HG02885 (cell line): ENCODE results near the gene COCH.
"Not testable (repeated sequence)": the region's sequence is repeated elsewhere in the genome, so short reads cannot be mapped to it uniquely, and the experiment has no call there.

Experiments
- ATAC-seq: cut with Tn5 transposase; IDR thresholded peaks from one replicate; pipeline ENCODE4 v1.9.1; 2021; ENCODE audit warnings: mild to moderate bottlenecking; ENCODE audit not compliant: unreplicated experiment, poor library complexity

Gene COCH

GRCh38 chr14:30874999-30875787, 834 bp downstream of the COCH start:
- ATAC-seq, result peak; percentile 34

DNA sequence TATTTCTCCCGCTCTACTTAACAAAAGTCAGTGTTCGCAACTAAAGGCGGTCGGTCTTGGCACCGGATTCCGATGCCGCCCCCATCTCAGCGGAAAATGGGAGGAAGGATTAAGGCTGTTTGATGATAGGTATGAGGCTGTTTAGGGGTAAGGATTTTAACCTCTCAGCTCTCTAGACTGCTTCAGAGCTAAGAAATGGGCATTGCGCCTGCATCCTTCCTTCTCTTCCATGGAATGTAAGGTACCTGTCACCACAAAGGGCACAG, 1.4 kb downstream of the COCH start:
- ATAC-seq, result no peak

DNA sequence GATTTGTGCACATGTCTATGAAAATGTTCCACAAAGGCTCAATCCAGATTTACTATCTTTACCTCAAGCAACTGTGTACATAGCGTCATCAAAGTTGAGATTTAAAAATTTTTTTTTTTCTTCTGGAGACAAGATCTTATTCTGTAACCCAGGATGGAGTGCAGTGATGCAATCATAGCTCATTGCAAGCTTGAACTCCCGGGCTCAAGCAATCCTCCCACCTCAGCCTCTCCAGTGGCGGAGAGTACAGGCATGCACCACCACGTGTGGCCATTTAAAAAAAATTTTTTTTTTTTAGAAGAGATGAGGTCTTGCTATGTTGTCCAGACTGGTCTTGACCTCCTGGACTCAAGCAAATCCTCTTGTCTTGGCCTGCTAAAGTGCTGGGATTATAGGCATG, 2.3 kb downstream of the COCH start:
- ATAC-seq, result no peak

GRCh38 chr14:30882431-30882830, 8.1 kb downstream of the COCH start:
- no peak for ATAC-seq

GRCh38 chr14:30883508-30884294, 9.3 kb downstream of the COCH start:
- ATAC-seq, result no peak

DNA sequence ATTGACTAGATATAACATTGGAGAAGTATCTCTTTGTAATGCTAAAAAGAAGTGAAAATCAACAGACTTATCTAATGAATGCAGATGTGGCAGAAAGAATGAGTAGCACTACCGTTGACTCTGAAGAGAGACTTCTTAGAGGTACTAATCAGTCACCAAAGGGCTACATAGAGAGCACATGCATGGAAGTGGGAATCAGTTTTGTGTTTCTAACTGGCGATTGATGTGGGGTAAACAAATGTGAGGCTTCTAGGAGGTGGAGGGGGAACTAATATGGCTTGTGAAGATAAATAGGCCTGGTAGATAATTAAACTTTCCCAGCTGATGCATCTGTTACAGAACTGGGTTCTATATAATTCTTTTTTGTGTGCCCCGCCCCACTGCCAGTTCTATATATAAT, 10.5 kb downstream of the COCH start:
- no peak for ATAC-seq

DNA sequence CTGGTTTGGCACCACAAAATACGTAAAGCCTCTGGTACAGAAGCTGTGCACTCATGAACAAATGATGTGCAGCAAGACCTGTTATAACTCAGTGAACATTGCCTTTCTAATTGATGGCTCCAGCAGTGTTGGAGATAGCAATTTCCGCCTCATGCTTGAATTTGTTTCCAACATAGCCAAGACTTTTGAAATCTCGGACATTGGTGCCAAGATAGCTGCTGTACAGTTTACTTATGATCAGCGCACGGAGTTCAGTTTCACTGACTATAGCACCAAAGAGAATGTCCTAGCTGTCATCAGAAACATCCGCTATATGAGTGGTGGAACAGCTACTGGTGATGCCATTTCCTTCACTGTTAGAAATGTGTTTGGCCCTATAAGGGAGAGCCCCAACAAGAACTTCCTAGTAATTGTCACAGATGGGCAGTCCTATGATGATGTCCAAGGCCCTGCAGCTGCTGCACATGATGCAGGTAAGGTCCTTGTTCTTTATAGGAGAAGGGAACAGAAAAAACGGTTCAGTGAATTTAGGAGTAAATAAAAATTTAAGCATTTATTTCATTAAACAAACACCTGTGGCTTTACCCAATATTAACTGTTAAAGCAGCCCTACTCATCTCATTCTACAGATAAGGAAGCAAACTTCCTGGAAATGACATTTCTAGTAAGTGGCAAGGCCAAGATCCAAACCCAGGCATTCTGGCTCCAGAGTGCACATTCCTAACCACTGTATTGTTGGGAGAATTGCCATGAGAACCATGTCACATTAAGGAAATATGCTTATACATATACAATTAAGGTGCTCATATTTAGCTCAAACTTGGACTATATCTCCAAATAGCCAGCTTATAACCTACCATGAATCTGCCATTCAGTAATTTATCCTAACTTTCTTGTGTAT, 11.7 kb downstream of the COCH start:
- ATAC-seq, result no peak

GRCh38 chr14:30888480-30889243, 14.3 kb downstream of the COCH start:
- ATAC-seq, result no peak

DNA sequence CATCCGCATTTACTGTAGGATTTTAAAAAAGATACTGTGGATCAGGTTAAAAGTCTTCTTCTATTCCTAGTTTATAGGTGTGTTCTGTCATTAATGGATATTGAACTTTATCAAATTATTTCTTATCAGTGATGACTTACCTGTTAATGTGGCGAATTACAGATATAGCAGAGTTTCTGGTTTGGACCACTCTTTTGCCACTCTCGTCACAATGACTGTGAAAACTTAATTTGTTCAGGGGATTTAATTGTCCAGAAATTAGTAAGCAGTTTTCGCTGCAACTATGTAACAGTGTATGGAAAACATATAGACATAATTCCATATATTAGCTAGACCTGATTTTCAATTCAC, 14.9 kb downstream of the COCH start:
- ATAC-seq, result no peak

DNA sequence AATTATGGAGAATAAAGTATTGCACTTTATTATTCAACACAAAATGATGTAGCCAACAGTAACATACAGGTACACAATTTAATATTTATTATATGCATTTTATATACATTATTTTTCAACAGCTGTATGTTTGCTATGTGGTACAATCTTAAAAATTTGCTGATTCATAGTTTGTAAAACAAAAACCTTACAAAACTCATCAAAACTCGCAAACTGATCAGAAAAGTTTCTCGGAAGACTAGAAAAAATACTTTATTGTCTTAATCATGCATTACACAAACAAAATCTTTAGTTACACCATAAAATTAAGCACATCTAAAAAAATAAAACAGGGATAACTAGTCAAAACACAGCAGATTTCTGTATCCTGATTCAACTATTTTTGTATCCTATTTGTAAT, 19.5 kb downstream of the COCH start:
- no peak for ATAC-seq

DNA sequence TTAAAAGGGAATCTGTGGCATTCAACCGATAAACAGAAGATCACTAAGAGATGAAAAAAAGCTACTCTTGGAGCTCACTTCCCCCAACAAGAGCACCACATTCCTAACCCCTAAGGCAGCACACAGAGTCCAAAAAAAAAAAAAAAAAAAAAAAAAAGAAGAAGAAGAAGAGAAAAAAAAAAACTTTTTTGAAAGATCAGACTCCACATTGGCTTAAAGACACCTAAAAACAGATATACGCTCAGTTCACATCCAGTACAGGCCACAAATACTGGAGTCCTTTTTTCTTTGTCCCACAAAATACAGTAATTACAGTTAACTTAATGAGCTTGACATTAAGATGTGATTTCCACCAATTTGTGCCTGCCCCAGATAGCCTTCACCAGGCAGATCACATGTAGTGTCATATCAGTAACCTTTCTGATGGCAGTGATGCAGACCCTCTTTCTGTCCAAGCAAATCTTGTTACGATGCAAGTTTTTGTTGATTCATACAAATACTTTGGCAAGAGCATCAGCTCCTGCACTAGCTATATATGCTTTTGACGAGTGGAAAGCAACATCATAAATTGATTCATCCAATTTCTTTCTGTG, 20.7 kb downstream of the COCH start:
- ATAC-seq, result no peak

DNA sequence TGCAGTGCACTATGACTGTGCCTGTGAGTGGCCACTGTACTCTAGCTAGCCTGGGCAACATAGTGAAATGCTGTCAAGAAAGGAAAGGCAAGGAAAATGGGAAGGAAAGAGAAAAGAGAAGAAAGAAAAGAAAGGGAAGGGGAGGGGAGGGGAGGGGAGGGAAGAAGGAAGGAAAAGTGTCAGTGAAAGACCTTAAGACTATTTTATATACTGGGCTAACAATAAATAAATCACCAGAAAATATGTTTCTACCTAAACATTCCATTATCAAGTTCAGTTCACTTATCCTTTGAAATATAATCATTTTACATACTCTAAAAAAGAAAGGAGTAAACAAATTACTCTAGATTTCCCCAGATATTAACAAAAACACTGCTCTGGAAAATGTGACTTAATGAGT, 22.1 kb downstream of the COCH start:
- no peak for ATAC-seq

DNA sequence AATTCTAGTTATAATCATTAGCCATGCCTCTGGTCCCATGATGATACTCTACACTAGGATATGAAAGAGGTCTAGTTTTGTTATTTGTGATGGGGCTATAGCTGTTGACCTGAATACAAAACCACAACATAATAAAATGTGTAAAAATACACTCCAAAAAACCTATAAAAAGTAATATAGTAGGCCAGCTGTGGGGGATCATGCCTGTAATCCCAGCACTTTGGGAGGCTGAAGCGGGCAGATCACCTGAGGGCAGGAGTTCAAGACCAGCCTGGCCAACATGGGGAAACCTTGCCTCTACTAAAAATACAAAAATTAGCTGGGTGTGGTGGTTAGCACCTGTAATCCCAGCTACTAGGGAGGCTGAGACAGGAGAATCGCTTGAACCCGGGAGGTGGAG, 22.8 kb downstream of the COCH start:
- ATAC-seq, result not testable (repeated sequence)

DNA sequence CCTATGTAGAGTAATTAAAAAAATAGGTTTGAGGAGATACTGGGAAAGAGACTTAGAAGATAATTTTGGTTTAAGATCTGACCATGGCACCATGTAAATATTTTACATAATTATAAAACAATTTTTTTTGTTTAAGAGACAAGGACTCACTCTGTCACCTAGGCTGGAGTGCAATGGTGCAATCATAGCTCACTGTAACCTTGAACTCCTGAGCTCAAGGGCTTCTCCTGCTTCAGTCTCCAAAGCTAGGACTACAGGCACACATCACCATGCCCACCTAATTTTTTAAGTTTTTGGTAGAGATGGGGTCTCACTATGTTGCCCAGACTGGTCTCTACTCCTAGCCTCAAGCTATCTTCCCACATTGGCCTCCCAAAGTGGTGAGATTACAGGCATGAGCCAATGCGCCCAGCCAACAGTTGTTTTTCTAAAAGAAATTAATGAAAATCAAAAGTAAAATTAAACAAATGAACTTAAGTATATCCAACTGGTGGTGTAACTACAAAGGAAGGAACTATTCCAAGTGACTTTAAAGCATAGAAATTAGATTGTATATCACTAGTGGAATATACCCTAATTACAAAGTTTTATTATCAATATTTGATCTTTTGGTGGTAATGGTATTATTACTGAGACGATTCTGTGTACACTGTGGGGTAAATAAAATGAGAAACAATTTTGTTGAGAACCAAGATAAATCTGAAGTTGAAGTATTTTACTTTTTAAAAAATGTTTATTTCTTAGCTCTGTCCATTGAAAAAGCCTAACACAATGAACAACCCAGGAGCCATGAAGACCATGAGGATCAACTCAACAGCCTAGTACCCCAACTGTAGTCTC, 29.1 kb downstream of the COCH start:
- ATAC-seq, result no peak

DNA sequence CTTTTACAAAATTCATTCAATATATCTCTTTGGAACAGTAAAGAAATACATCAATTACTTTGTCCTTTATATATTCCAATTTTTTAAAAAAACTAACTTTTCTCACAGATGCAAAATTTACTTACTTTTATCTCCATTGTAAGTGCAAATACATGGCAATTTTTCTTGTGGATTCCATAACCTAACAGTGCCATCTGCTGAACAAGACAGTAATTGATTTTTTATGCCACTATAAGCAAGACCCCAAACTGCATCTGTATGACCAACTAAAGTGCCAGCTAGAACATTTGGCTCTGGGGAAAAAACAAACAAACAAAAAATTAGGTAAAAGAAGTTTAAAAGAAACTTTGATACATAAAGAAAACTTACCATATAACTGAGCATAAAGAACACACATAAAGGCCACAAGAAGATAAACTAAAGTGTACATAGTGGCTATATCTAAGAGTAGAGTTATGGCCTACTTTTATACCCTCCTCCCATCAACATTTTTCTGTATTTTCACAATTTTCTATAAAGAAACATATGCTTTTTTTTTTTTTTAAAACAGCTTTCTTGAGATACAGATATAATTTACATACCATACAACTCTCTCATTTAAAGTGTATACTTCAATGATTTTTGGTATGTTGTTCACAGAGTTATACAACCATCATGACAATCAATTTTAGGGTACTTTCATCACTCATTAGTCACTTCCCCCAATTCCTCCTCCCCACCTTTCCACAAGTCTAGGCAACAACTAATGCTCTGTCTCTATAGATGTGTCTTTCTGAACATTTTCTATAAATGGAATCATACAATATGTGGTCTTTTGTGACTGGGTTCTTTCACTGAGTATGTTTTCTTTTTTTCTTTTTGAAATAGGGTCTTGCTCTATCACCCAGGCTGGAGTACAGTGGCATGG, 32.6 kb downstream of the COCH start:
- ATAC-seq, result no peak

DNA sequence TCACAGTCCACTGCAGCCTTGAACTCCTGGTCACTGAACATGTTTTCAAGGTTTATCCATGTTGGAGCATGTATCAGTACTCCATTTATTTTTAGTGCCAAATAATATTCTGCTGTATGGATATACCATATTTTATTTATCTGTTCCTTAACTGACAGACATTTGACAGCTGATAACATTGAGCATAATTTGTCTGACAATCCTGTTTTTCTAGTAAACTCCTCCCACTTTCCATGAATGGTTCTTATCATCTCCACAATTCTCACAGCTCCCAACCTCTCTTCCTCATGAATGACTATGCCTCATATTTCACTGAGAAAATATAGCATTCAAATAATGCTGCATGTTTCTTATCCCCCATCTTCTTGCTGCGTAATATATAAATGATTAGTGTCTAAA, 33.3 kb downstream of the COCH start:
- no peak for ATAC-seq

DNA sequence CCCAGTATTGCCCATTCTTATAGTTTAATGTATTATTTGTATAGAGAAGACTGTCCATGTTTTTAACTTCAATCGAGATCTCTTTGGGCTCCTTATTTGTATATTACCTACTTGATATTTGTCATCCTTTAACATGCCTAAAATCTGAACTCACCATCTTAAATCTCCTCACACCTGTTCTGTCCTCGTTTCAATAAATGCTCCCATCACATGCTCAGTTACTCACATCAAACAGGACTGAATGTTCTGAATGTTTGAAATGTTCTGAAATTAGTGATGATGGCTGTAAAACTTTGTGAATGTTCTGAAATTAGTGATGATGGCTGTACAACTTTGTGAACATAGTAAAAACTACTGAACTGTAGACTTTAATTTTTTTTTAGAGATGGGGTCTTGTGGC, 34.5 kb downstream of the COCH start:
- ATAC-seq, result no peak

DNA sequence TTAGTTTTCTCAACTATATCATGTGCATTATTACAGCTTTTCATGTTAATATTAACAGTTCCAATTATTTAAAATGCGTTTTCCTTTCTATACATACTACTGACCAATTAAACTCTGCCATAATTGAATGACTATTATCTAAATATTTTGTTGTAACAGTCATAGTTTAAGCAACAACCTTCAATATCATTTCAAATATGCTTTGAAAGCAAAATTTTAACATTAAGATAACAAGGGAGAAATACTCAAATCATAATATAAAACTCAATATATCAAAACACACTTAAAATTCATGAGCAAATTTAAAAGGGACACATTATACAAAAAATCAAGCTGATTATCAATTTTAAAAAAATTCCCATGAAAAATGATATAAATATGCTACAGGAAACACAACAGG, 40.5 kb downstream of the COCH start:
- no peak for ATAC-seq
